ENCODE data around the gene TRIM38.
A peak's percentile ranks its signal among the peaks of the same experiment; 100 is the strongest.
"Not testable (repeated sequence)": the region's sequence is repeated elsewhere in the genome, so short reads cannot be mapped to it uniquely, and the experiment has no call there.

Gene TRIM38

DNA sequence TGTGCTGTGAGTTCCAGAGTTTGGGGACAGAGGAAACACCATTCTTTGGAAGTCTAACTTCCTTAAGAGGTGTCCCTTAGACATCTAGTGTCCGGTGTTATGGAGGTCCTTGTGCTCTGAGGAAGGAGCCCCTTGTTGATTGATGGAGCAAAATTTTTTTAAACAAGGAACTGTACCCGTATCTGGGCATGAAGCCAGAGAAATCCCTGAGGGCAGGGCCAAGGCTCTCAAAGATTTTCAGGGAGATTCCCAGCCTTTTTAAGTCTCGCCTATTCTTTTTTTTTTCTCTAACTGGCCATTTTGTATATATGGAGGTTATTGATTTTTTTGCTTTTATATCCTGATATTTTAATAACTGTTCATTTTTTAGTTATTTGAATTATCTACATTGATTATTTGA, 45.9 kb downstream of the TRIM38 start:
- H3K36me3 ChIP-seq (ENCODE audit: control insufficient read depth in 2 of 2, insufficient read depth in 2 of 2, low read length in 2 of 2), result peaks cover 2 to 13% of the 10 kb centered on the region in 2 donors
- no peaks in the 10 kb centered on the region for H3K4me1 ChIP-seq (ENCODE audit: control insufficient read depth, insufficient read depth, low read length)
- no peaks in the 10 kb centered on the region for H3K9me3 ChIP-seq (ENCODE audit: control insufficient read depth in 2 of 2, low read length in 2 of 2)
- H3K4me3 ChIP-seq (ENCODE audit: low read length in 2 of 2), result no peak overlapping the region
- no peaks in the 10 kb centered on the region for H3K27me3 ChIP-seq (ENCODE audit: control insufficient read depth in 1 of 2, insufficient read depth in 2 of 2, low read length in 2 of 2)
- H3K27ac ChIP-seq (ENCODE audit: low read length), result no peak overlapping the region
- no peak overlapping the region for H3K9ac ChIP-seq (ENCODE audit: low read length in 2 of 2)

DNA sequence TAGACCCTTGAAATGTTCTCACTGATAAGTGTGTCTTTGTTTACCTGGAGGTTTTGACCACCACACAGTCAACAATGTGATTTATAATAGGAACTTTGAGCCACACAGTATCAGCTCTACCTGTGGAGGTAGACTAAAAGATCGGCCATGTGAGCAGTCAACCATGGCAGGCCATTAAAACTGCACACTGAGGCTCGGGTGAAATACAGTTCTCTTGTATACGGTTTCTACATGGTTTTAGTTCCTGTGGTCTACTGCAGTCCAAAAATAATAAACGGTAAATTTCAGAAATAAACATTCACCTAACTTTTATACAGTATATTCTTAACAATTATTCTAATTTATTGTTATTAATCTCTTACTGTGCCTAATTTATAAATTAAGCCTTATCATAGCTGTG, 47.2 kb downstream of the TRIM38 start:
- Histone ChIP-seq H3K4me3 (ENCODE audit: low read length in 2 of 2) (no peak overlapping the region), H3K36me3 (ENCODE audit: control insufficient read depth in 2 of 2, insufficient read depth in 2 of 2, low read length in 2 of 2) (peaks cover 2 to 9% of the 10 kb centered on the region in 2 donors), H3K27ac (ENCODE audit: low read length) (no peak overlapping the region), H3K4me1 (ENCODE audit: control insufficient read depth, insufficient read depth, low read length) (no peaks in the 10 kb centered on the region), H3K9ac (ENCODE audit: low read length in 2 of 2) (no peak overlapping the region), H3K27me3 (ENCODE audit: control insufficient read depth in 1 of 2, insufficient read depth in 2 of 2, low read length in 2 of 2) (no peaks in the 10 kb centered on the region), H3K9me3 (ENCODE audit: control insufficient read depth in 2 of 2, low read length in 2 of 2) (no peaks in the 10 kb centered on the region)

DNA sequence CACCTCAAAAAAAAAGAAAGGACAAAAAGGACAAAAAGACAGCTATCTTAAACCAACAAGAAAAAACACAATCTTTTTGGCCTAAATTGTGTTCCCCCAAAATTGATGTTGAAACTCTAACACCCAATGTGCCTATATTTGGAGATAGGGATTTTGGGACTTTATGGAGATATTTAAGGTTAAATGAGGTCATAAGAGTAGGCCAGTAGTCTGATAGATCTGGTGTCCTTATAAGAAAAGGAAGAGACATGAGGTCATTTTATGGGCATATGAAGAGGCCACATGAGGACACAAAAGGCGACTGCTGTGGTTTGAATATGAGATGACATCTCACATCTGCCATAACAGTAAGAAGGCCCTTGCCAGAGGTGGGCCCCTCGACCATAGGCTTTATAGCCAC, 49.5 kb downstream of the TRIM38 start:
- Histone ChIP-seq H3K9me3 (ENCODE audit: control insufficient read depth in 2 of 2, low read length in 2 of 2) (no peaks in the 10 kb centered on the region), H3K27me3 (ENCODE audit: control insufficient read depth in 1 of 2, insufficient read depth in 2 of 2, low read length in 2 of 2) (no peaks in the 10 kb centered on the region), H3K27ac (ENCODE audit: low read length) (no peak overlapping the region), H3K4me3 (ENCODE audit: low read length in 2 of 2) (no peak overlapping the region), H3K9ac (ENCODE audit: low read length in 2 of 2) (no peak overlapping the region), H3K4me1 (ENCODE audit: control insufficient read depth, insufficient read depth, low read length) (peaks cover 4% of the 10 kb centered on the region), H3K36me3 (ENCODE audit: control insufficient read depth in 2 of 2, insufficient read depth in 2 of 2, low read length in 2 of 2) (peaks cover 2% of the 10 kb centered on the region in 2 donors)

DNA sequence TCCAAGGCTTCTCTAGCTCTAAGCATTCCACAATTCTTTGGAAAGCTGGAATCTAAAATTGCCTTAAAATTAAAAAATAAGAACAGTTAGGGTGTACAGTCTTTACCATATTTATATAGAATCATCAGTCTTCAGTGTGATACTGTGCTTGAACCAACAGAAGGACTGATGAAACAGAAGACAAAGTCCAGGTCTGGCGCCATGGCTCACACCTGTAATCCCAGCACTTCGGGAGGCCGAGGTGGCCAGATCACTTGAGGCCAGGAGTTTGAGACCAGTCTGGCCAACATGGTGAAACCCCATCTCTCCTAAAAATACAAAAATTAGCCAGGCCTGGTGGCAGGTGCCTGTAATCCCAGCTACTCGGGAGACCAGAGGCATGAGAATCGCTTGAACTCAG, 51.8 kb downstream of the TRIM38 start:
- not testable (repeated sequence) for H3K27me3 ChIP-seq (ENCODE audit: control insufficient read depth in 1 of 2, insufficient read depth in 2 of 2, low read length in 2 of 2); H3K27ac ChIP-seq (ENCODE audit: low read length); H3K36me3 ChIP-seq (ENCODE audit: control insufficient read depth in 2 of 2, insufficient read depth in 2 of 2, low read length in 2 of 2); H3K9me3 ChIP-seq (ENCODE audit: control insufficient read depth in 2 of 2, low read length in 2 of 2); H3K4me3 ChIP-seq (ENCODE audit: low read length in 2 of 2); H3K9ac ChIP-seq (ENCODE audit: low read length in 2 of 2)
- peaks cover 13% of the 10 kb centered on the region for H3K4me1 ChIP-seq (ENCODE audit: control insufficient read depth, insufficient read depth, low read length)

GRCh38 chr6:26016245-26016962, 53.8 kb downstream of the TRIM38 start:
- H3K27ac ChIP-seq (ENCODE audit: low read length), result peak overlapping the region; percentile 80
- H3K9me3 ChIP-seq (ENCODE audit: control insufficient read depth in 2 of 2, low read length in 2 of 2), result no peaks in the 10 kb centered on the region
- peak overlapping the region in 1 of 2 donors; percentile 78 for H3K9ac ChIP-seq (ENCODE audit: low read length in 2 of 2)
- H3K27me3 ChIP-seq (ENCODE audit: control insufficient read depth in 1 of 2, insufficient read depth in 2 of 2, low read length in 2 of 2), result no peaks in the 10 kb centered on the region
- H3K36me3 ChIP-seq (ENCODE audit: control insufficient read depth in 2 of 2, insufficient read depth in 2 of 2, low read length in 2 of 2), result no peaks in the 10 kb centered on the region
- peak overlapping the region in 1 of 2 donors; percentile 72 for H3K4me3 ChIP-seq (ENCODE audit: low read length in 2 of 2)
- peaks cover 16% of the 10 kb centered on the region for H3K4me1 ChIP-seq (ENCODE audit: control insufficient read depth, insufficient read depth, low read length)

DNA sequence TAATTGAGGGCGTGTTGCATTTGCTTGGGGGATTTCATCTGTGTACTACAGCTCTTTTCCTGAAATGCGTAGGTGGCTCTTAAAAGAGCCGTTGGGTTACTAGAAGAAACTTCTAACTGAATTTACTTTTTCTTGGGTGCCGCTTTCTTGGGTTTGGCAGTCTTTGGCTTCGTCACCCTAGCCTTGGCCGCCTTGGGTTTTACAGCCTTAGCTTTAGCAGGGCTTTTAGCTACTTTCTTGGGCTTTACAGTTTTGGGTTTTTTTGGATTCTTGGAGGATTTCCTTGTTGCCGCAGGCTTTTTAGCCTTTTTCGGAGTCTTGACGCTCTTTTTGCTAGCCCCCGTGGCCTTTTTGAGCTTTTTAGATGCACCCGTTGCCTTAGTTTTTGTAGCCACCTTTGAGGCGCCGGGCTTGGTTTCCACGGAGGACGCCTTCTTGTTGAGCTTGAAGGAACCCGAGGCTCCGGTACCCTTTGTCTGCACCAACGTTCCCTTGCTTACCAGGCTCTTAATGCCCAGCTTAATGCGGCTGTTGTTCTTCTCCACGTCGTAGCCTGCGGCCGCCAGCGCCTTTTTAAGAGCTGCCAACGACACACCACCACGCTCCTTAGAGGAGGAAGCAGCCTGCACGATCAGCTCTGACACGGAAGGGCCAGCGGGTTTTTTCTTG, 54.5 kb downstream of the TRIM38 start:
- peak overlapping the region; percentile 5 to 78 for H3K9ac ChIP-seq (ENCODE audit: low read length in 2 of 2)
- H3K27ac ChIP-seq (ENCODE audit: low read length), result peak overlapping the region; percentile 80
- H3K9me3 ChIP-seq (ENCODE audit: control insufficient read depth in 2 of 2, low read length in 2 of 2), result no peaks in the 10 kb centered on the region
- H3K4me3 ChIP-seq (ENCODE audit: low read length in 2 of 2), result peak overlapping the region; percentile 51 to 72
- H3K4me1 ChIP-seq (ENCODE audit: control insufficient read depth, insufficient read depth, low read length), result peaks cover 17% of the 10 kb centered on the region
- no peaks in the 10 kb centered on the region for H3K36me3 ChIP-seq (ENCODE audit: control insufficient read depth in 2 of 2, insufficient read depth in 2 of 2, low read length in 2 of 2)
- H3K27me3 ChIP-seq (ENCODE audit: control insufficient read depth in 1 of 2, insufficient read depth in 2 of 2, low read length in 2 of 2), result no peaks in the 10 kb centered on the region

DNA sequence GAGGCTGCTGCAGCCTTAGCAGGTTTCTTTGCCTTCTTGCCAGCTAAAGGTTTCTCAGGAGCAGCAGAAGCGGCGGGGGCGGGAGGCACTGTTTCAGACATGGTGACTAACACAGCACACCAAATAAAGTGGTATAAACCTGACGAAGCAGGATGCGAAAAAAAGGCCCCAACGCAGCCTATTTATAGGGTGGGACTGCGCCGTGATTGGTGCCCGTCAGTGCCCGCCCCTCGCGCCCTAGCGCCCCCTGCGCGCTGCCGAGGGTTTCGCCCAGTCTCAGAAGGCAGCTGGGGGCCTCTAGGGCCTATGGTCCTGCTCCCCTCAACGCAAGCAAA, 55.0 kb downstream of the TRIM38 start:
- peak overlapping the region; percentile 80 for H3K27ac ChIP-seq (ENCODE audit: low read length)
- peak overlapping the region; percentile 5 to 78 for H3K9ac ChIP-seq (ENCODE audit: low read length in 2 of 2)
- H3K9me3 ChIP-seq (ENCODE audit: control insufficient read depth in 2 of 2, low read length in 2 of 2), result no peaks in the 10 kb centered on the region
- H3K4me1 ChIP-seq (ENCODE audit: control insufficient read depth, insufficient read depth, low read length), result peaks cover 17% of the 10 kb centered on the region
- H3K27me3 ChIP-seq (ENCODE audit: control insufficient read depth in 1 of 2, insufficient read depth in 2 of 2, low read length in 2 of 2), result no peaks in the 10 kb centered on the region
- H3K4me3 ChIP-seq (ENCODE audit: low read length in 2 of 2), result peak overlapping the region; percentile 51 to 72
- no peaks in the 10 kb centered on the region for H3K36me3 ChIP-seq (ENCODE audit: control insufficient read depth in 2 of 2, insufficient read depth in 2 of 2, low read length in 2 of 2)

GRCh38 chr6:26019261-26019830, 56.7 kb downstream of the TRIM38 start:
- H3K4me3 ChIP-seq (ENCODE audit: low read length in 2 of 2), result peak overlapping the region in 1 of 2 donors; percentile 89
- no peak overlapping the region for H3K9ac ChIP-seq (ENCODE audit: low read length in 2 of 2)
- H3K36me3 ChIP-seq (ENCODE audit: control insufficient read depth in 2 of 2, insufficient read depth in 2 of 2, low read length in 2 of 2), result no peaks in the 10 kb centered on the region
- H3K9me3 ChIP-seq (ENCODE audit: control insufficient read depth in 2 of 2, low read length in 2 of 2), result no peaks in the 10 kb centered on the region
- H3K27ac ChIP-seq (ENCODE audit: low read length), result peak overlapping the region; percentile 99
- H3K4me1 ChIP-seq (ENCODE audit: control insufficient read depth, insufficient read depth, low read length), result peaks cover 17% of the 10 kb centered on the region
- no peaks in the 10 kb centered on the region for H3K27me3 ChIP-seq (ENCODE audit: control insufficient read depth in 1 of 2, insufficient read depth in 2 of 2, low read length in 2 of 2)

GRCh38 chr6:26019967-26020328, 57.3 kb downstream of the TRIM38 start:
- peak overlapping the region in 1 of 2 donors; percentile 89 for H3K4me3 ChIP-seq (ENCODE audit: low read length in 2 of 2)
- peak overlapping the region; percentile 99 for H3K27ac ChIP-seq (ENCODE audit: low read length)

DNA sequence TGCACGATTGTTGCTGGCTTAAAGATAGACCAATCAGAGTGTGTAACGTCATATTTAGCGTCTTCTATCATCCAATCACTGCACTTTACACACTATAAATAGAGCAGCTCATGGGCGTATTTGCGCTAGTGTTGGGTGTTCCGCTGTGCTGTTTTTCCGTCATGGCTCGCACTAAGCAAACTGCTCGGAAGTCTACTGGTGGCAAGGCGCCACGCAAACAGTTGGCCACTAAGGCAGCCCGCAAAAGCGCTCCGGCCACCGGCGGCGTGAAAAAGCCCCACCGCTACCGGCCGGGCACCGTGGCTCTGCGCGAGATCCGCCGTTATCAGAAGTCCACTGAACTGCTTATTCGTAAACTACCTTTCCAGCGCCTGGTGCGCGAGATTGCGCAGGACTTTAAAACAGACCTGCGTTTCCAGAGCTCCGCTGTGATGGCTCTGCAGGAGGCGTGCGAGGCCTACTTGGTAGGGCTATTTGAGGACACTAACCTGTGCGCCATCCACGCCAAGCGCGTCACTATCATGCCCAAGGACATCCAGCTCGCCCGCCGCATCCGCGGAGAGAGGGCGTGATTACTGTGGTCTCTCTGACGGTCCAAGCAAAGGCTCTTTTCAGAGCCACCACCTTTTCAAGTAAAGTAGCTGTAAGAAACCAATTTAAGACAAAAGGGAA, 57.9 kb downstream of the TRIM38 start:
- Histone ChIP-seq H3K27me3 (ENCODE audit: control insufficient read depth in 1 of 2, insufficient read depth in 2 of 2, low read length in 2 of 2) (no peaks in the 10 kb centered on the region), H3K36me3 (ENCODE audit: control insufficient read depth in 2 of 2, insufficient read depth in 2 of 2, low read length in 2 of 2) (no peaks in the 10 kb centered on the region), H3K4me1 (ENCODE audit: control insufficient read depth, insufficient read depth, low read length) (peaks cover 20% of the 10 kb centered on the region), H3K9me3 (ENCODE audit: control insufficient read depth in 2 of 2, low read length in 2 of 2) (no peaks in the 10 kb centered on the region), H3K4me3 (ENCODE audit: low read length in 2 of 2) (peak overlapping the region; percentile 84 to 89), H3K27ac (ENCODE audit: low read length) (peak overlapping the region; percentile 99), H3K9ac (ENCODE audit: low read length in 2 of 2) (peak overlapping the region; percentile 94 to 97)

More at GRCh38 chr6:26019967-26020328, 57.3 kb downstream of the TRIM38 start:
- H3K4me1 ChIP-seq (ENCODE audit: control insufficient read depth, insufficient read depth, low read length), result peaks cover 18% of the 10 kb centered on the region
- H3K9me3 ChIP-seq (ENCODE audit: control insufficient read depth in 2 of 2, low read length in 2 of 2), result no peaks in the 10 kb centered on the region
- H3K36me3 ChIP-seq (ENCODE audit: control insufficient read depth in 2 of 2, insufficient read depth in 2 of 2, low read length in 2 of 2), result no peaks in the 10 kb centered on the region
- H3K27me3 ChIP-seq (ENCODE audit: control insufficient read depth in 1 of 2, insufficient read depth in 2 of 2, low read length in 2 of 2), result no peaks in the 10 kb centered on the region
- peak overlapping the region; percentile 94 to 97 for H3K9ac ChIP-seq (ENCODE audit: low read length in 2 of 2)

Data from stomach smooth muscle (tissue), 2 donors.